Neuron (in vitro differentiated cells): ENCODE results near the gene RCCD1.
"Not testable (repeated sequence)": the region's sequence is repeated elsewhere in the genome, so short reads cannot be mapped to it uniquely, and the experiment has no call there.

ENCODE experiments used
- H2AFZ ChIP-seq: one replicate; pipeline ENCODE4 v1.6.1; 2013; ENCODE audit warnings: low read depth, mild to moderate bottlenecking, inconsistent platforms, low read length, moderate library complexity
- H3K27me3 ChIP-seq: one replicate; pipeline ENCODE4 v1.6.1; 2013; ENCODE audit warnings: low read length; ENCODE audit not compliant: insufficient read depth
- H3K36me3 ChIP-seq: one replicate; pipeline ENCODE4 v1.6.1; 2013; ENCODE audit warnings: low read length; ENCODE audit not compliant: insufficient read depth
- H3K4me1 ChIP-seq: one replicate; pipeline ENCODE4 v1.6.1; 2013; ENCODE audit warnings: low read length; ENCODE audit not compliant: insufficient read depth
- H3K4me3 ChIP-seq: 2 replicates; pipeline ENCODE4 v1.5.1; 2013; ENCODE audit warnings: mild to moderate bottlenecking, low read length, moderate library complexity
- H3K9me3 ChIP-seq: one replicate; pipeline ENCODE4 v1.6.1; 2013; ENCODE audit warnings: low read length

The RCCD1 gene

GRCh38 chr15:90928106-90928505, 26.6 kb upstream of the RCCD1 start:
- not testable (repeated sequence) for H3K4me3 ChIP-seq, H3K27me3 ChIP-seq, H3K36me3 ChIP-seq, H2AFZ ChIP-seq, H3K9me3 ChIP-seq
- H3K4me1 ChIP-seq, result peaks cover 12% of the 10 kb centered on the region

GRCh38 chr15:90929246-90930019, 25.3 kb upstream of the RCCD1 start:
- Histone ChIP-seq H3K4me1 (peaks cover 17% of the 10 kb centered on the region), H3K4me3 (no peak overlapping the region)

GRCh38 chr15:90930861-90931574, 23.7 kb upstream of the RCCD1 start:
- no peaks in the 10 kb centered on the region for H3K27me3 ChIP-seq
- H2AFZ ChIP-seq, result no peak overlapping the region
- H3K36me3 ChIP-seq, result no peaks in the 10 kb centered on the region
- H3K4me1 ChIP-seq, result peaks cover 28% of the 10 kb centered on the region
- no peaks in the 10 kb centered on the region for H3K9me3 ChIP-seq
- H3K4me3 ChIP-seq, result peak overlapping the region; percentile 62

More at GRCh38 chr15:90929246-90930019, 25.3 kb upstream of the RCCD1 start:
- Histone ChIP-seq H3K9me3 (no peaks in the 10 kb centered on the region), H3K36me3 (no peaks in the 10 kb centered on the region), H3K27me3 (no peaks in the 10 kb centered on the region), H2AFZ (no peak overlapping the region)

GRCh38 chr15:90931575-90931827, 23.2 kb upstream of the RCCD1 start:
- peak overlapping the region; percentile 62 for H3K4me3 ChIP-seq
- no peaks in the 10 kb centered on the region for H3K27me3 ChIP-seq
- no peaks in the 10 kb centered on the region for H3K9me3 ChIP-seq
- H2AFZ ChIP-seq, result no peak overlapping the region
- no peaks in the 10 kb centered on the region for H3K36me3 ChIP-seq
- peaks cover 32% of the 10 kb centered on the region for H3K4me1 ChIP-seq

GRCh38 chr15:90931828-90932659, 22.6 kb upstream of the RCCD1 start, which contains the start of gene HDDC3:
Gene HDDC3 (minus strand): TSS chr15:90932549. CDS start chr15:90932540, 9 bp downstream.
- Histone ChIP-seq H3K4me3 (peak within 1 kb of the TSS; percentile 62), H3K27me3 (no peaks in the 10 kb centered on the region), H3K4me1 (peaks cover 32% of the 10 kb centered on the region), H3K9me3 (no peaks in the 10 kb centered on the region), H3K36me3 (no peaks in the 10 kb centered on the region), H2AFZ (peak within 1 kb of the TSS; percentile 83)

- H2AFZ ChIP-seq, result peak overlapping the region; percentile 83
- no peaks in the 10 kb centered on the region for H3K36me3 ChIP-seq
- H3K4me1 ChIP-seq, result peaks cover 32% of the 10 kb centered on the region
- no peaks in the 10 kb centered on the region for H3K27me3 ChIP-seq
- no peaks in the 10 kb centered on the region for H3K9me3 ChIP-seq
- peak overlapping the region; percentile 62 for H3K4me3 ChIP-seq
These were observed 22.1 kb upstream of the RCCD1 start for GRCh38 chr15:90932660-90932991.

- H3K27me3 ChIP-seq, result no peaks in the 10 kb centered on the region
- H3K36me3 ChIP-seq, result peaks cover 2% of the 10 kb centered on the region
- no peaks in the 10 kb centered on the region for H3K9me3 ChIP-seq
- no peak overlapping the region for H2AFZ ChIP-seq
- peaks cover 32% of the 10 kb centered on the region for H3K4me1 ChIP-seq
- H3K4me3 ChIP-seq, result no peak overlapping the region
These were observed 21.4 kb upstream of the RCCD1 start for GRCh38 chr15:90933301-90933700.

GRCh38 chr15:90934256-90934948, 20.3 kb upstream of the RCCD1 start:
- H3K27me3 ChIP-seq, result no peaks in the 10 kb centered on the region
- H2AFZ ChIP-seq, result peak overlapping the region; percentile 95
- H3K9me3 ChIP-seq, result no peaks in the 10 kb centered on the region
- peak overlapping the region; percentile 68 for H3K4me3 ChIP-seq
- H3K36me3 ChIP-seq, result peaks cover 7% of the 10 kb centered on the region
- peaks cover 32% of the 10 kb centered on the region for H3K4me1 ChIP-seq

GRCh38 chr15:90934949-90935751, 19.5 kb upstream of the RCCD1 start, which contains the start of gene UNC45A:
Gene UNC45A (plus strand): TSS chr15:90935285. CDS start chr15:90935325, 40 bp downstream.
- H3K4me1 ChIP-seq, result peaks cover 32% of the 10 kb centered on the region
- H3K4me3 ChIP-seq, result peak within 1 kb of the TSS; percentile 68
- H3K27me3 ChIP-seq, result no peaks in the 10 kb centered on the region
- peaks cover 14% of the 10 kb centered on the region for H3K36me3 ChIP-seq
- H2AFZ ChIP-seq, result peak within 1 kb of the TSS; percentile 95
- H3K9me3 ChIP-seq, result no peaks in the 10 kb centered on the region

- H3K4me3 ChIP-seq, result no peak overlapping the region
- no peaks in the 10 kb centered on the region for H3K9me3 ChIP-seq
These were observed 17.9 kb upstream of the RCCD1 start for GRCh38 chr15:90936823-90937222.

GRCh38 chr15:90938261-90938660, 16.4 kb upstream of the RCCD1 start:
- H3K4me1 ChIP-seq, result peaks cover 19% of the 10 kb centered on the region
- H3K9me3 ChIP-seq, result no peaks in the 10 kb centered on the region
- no peak overlapping the region for H2AFZ ChIP-seq
- H3K27me3 ChIP-seq, result no peaks in the 10 kb centered on the region
- peaks cover 40% of the 10 kb centered on the region for H3K36me3 ChIP-seq
- H3K4me3 ChIP-seq, result no peak overlapping the region

More at GRCh38 chr15:90936823-90937222, 17.9 kb upstream of the RCCD1 start:
- Histone ChIP-seq H2AFZ (no peak overlapping the region), H3K4me1 (peaks cover 27% of the 10 kb centered on the region), H3K36me3 (peaks cover 26% of the 10 kb centered on the region), H3K27me3 (no peaks in the 10 kb centered on the region)

- H3K36me3 ChIP-seq, result peaks cover 54% of the 10 kb centered on the region
- no peak overlapping the region for H3K4me3 ChIP-seq
These were observed 14.9 kb upstream of the RCCD1 start for GRCh38 chr15:90939756-90940155.

More at GRCh38 chr15:90939756-90940155, 14.9 kb upstream of the RCCD1 start:
- Histone ChIP-seq H3K9me3 (no peaks in the 10 kb centered on the region), H3K27me3 (no peaks in the 10 kb centered on the region), H2AFZ (no peak overlapping the region), H3K4me1 (peaks cover 11% of the 10 kb centered on the region)
